Myocyte (in vitro differentiated cells): ENCODE results near the gene CREB1. TPM values are rescaled to one million over a fixed set of nuclear protein-coding genes. Genes with fewer than 3 reads are reported as not detected.
A peak's percentile ranks its signal among the peaks of the same experiment; 100 is the strongest.

Experiments used
- DNase-seq: peaks from one replicate; pipeline ENCODE4 v3.0.0-alpha.2; 2012; ENCODE audit warnings: low read depth
- total RNA-seq: library from RNA; depleted of rRNA; stranded (reverse); fragments of >200 nt; gene quantifications from 2 replicates; pipeline ENCODE4 v1.2.3, GENCODE V29; 2014

The CREB1 gene
- total RNA-seq, 1 donor from 2014 or later: 43.5 TPM

GRCh38 chr2:207540431-207540830 is 10.7 kb downstream of the CREB1 start:
- DNase-seq: no peak

GRCh38 chr2:207541933-207542332 is 12.2 kb downstream of the CREB1 start:
- DNase-seq: no peak

GRCh38 chr2:207543272-207543671 is 13.5 kb downstream of the CREB1 start:
- no peak for DNase-seq

- DNase-seq: no peak
These were observed 17.1 kb downstream of the CREB1 start for GRCh38 chr2:207546822-207547221.

GRCh38 chr2:207549145-207549544 is 19.4 kb downstream of the CREB1 start:
- no peak for DNase-seq

GRCh38 chr2:207558079-207558491 is 28.3 kb downstream of the CREB1 start:
- DNase-seq: no peak

GRCh38 chr2:207561386-207562080 is 31.8 kb downstream of the CREB1 start:
- DNase-seq: peak; percentile 37

GRCh38 chr2:207565736-207566500 is 36.2 kb downstream of the CREB1 start:
- no peak for DNase-seq

- no peak for DNase-seq
These were observed 37.9 kb downstream of the CREB1 start for GRCh38 chr2:207567671-207568070.

- DNase-seq: no peak
These were observed 41.6 kb downstream of the CREB1 start for GRCh38 chr2:207571370-207571769.

GRCh38 chr2:207584952-207585351 is 55.2 kb downstream of the CREB1 start:
- no peak for DNase-seq

- no peak for DNase-seq
These were observed 57.5 kb downstream of the CREB1 start for GRCh38 chr2:207587305-207587704.

- DNase-seq: no peak
These were observed 59.4 kb downstream of the CREB1 start for GRCh38 chr2:207589143-207589542.

- no peak for DNase-seq
These were observed 63.5 kb downstream of the CREB1 start for GRCh38 chr2:207593277-207593676.

- DNase-seq: no peak
These were observed 64.5 kb downstream of the CREB1 start for GRCh38 chr2:207594264-207594663.

GRCh38 chr2:207594731-207595130 is 65.0 kb downstream of the CREB1 start:
- no peak for DNase-seq

GRCh38 chr2:207599636-207600035 is 69.9 kb downstream of the CREB1 start:
- DNase-seq: no peak

- no peak for DNase-seq
These were observed 70.5 kb downstream of the CREB1 start for GRCh38 chr2:207600231-207600630.

- no peak for DNase-seq
These were observed 72.0 kb downstream of the CREB1 start for GRCh38 chr2:207601774-207602173.

- no peak for DNase-seq
These were observed 73.7 kb downstream of the CREB1 start for GRCh38 chr2:207603486-207603885.

- no peak for DNase-seq
These were observed 76.6 kb downstream of the CREB1 start for GRCh38 chr2:207606399-207606798.

GRCh38 chr2:207606829-207607228 is 77.1 kb downstream of the CREB1 start:
- DNase-seq: no peak

GRCh38 chr2:207612714-207613113 is 83.0 kb downstream of the CREB1 start:
- DNase-seq: no peak
